HepG2 (cell line): ENCODE data around the gene AANAT. TPM values are rescaled to one million over a fixed set of nuclear protein-coding genes. Genes with fewer than 3 reads are reported as not detected.

Experiments
- ATAC-seq: fragments of 200-7000 bp; cut with Tn5 transposase; 3 replicates; pipeline ENCODE4 v1.9.1; 2020; ENCODE audit warnings: mild to moderate bottlenecking, moderate library complexity
- BruUV-seq: library from RNA; stranded (reverse); fragments of 400-500 nt; replicated peaks from 2 replicates; lab custom pipeline; 2021; lab: Mats Ljungman, UMichigan
- CTCF ChIA-PET: fragments of 300-600 bp; formaldehyde crosslinking; extraction: SDS; loops from one replicate; lab custom pipeline; 2021; ENCODE audit warnings: low total read pairs, inconsistent platforms, low intra/inter-chr PET ratio; lab: Yijun Ruan, JAX
- POLR2A ChIA-PET: fragments of 350-600 bp; sonication (Branson Sonifier 250); formaldehyde crosslinking; loops from one replicate; lab custom pipeline; 2020; ENCODE audit warnings: antibody characterized with exemption, inconsistent platforms; lab: Yijun Ruan, JAX
- DNase-seq: peaks from one replicate; pipeline ENCODE4 v3.0.0-alpha.2; 2015; ENCODE audit warnings: low spot score
- FAIRE-seq: peaks from 3 replicates; lab custom pipeline; 2011; peaks lifted over from hg19 to GRCh38; lab: Jason Lieb, UNC
- H2AFZ ChIP-seq: one replicate; pipeline ENCODE4 v1.6.1; 2011; ENCODE audit warnings: low read length, inconsistent platforms
- H3K27ac ChIP-seq: fragments of 300-600 bp; 3 replicates; pipeline ENCODE4 v1.8.0; 2011; ENCODE audit warnings: mixed run types, mild to moderate bottlenecking, mixed read lengths, low read length, inconsistent platforms; ENCODE audit not compliant: insufficient read depth; ENCODE audit errors: extremely low read length
- H3K27me3 ChIP-seq, 2 experiments: fragments of 200-600 bp in 1 of 2; 2 replicates in 1 of 2; 3 replicates in 1 of 2; pipeline versions ENCODE4 v1.6.0 to v1.8.0; 2011; ENCODE audit warnings: low read length in 2 of 2, mild to moderate bottlenecking in 2 of 2, moderate library complexity in 2 of 2, inconsistent platforms in 1 of 2; ENCODE audit not compliant: insufficient read depth in 2 of 2, control insufficient read depth in 1 of 2
- H3K36me3 ChIP-seq, 2 experiments: fragments of 200-600 bp in 1 of 2; replicated peaks in 1 of 2; 2 replicates in 1 of 2; 3 replicates in 1 of 2; pipeline versions ENCODE4 v1.5.1 to v1.8.0; 2011; ENCODE audit warnings: low read length in 2 of 2, inconsistent platforms in 1 of 2; ENCODE audit not compliant: insufficient read depth in 2 of 2, control insufficient read depth in 1 of 2
- H3K4me1 ChIP-seq: 2 replicates; pipeline ENCODE4 v1.5.1; 2012; ENCODE audit warnings: low read length, inconsistent platforms; ENCODE audit not compliant: insufficient read depth
- H3K4me2 ChIP-seq: 2 replicates; pipeline ENCODE4 v1.6.0; 2011; ENCODE audit warnings: low read depth, low read length, inconsistent platforms
- H3K4me3 ChIP-seq, 3 experiments: fragments of 200-600 bp in 1 of 3; sonication (generic), shearing (Covaris generic) in 1 of 3; replicated peaks in 1 of 3; 2 replicates each; pipeline ENCODE4 v1.5.1; 2011 to 2016; ENCODE audit warnings: low read length in 3 of 3, inconsistent platforms in 2 of 3, low read depth in 2 of 3, mild to moderate bottlenecking in 2 of 3, control low read depth in 1 of 3, mixed read lengths in 1 of 3; ENCODE audit not compliant: insufficient read depth in 1 of 3
- H3K79me2 ChIP-seq: one replicate; pipeline ENCODE4 v1.6.1; 2011; ENCODE audit warnings: low read length, inconsistent platforms; ENCODE audit not compliant: insufficient read depth
- H3K9ac ChIP-seq: 2 replicates; pipeline ENCODE4 v1.6.0; 2011; ENCODE audit warnings: mild to moderate bottlenecking, low read depth, low read length, inconsistent platforms; ENCODE audit not compliant: insufficient read depth
- H3K9me3 ChIP-seq: 2 replicates; pipeline ENCODE4 v1.5.1; 2012; ENCODE audit warnings: mild to moderate bottlenecking, low read length
- H4K20me1 ChIP-seq: 2 replicates; pipeline ENCODE4 v1.6.0; 2011; ENCODE audit warnings: inconsistent platforms, mild to moderate bottlenecking, low read length, moderate library complexity; ENCODE audit not compliant: insufficient read depth
- HNF4G ChIP-seq, 2 experiments: sonication (generic) in 1 of 2; formaldehyde crosslinking in 1 of 2; IDR thresholded peaks; 2 replicates each; pipeline versions ENCODE4 v1.4.0 to v1.6.1; 2011 to 2020; ENCODE audit warnings: borderline replicate concordance in 2 of 2, low read depth in 2 of 2, mild to moderate bottlenecking in 2 of 2, low read length in 1 of 2, missing genetic modification reagents in 1 of 2, moderate library complexity in 1 of 2
- MED8 ChIP-seq: sonication (generic); formaldehyde crosslinking; IDR thresholded peaks from 2 replicates; pipeline ENCODE4 v1.8.1; 2023; ENCODE audit warnings: mild to moderate bottlenecking, missing genetic modification reagents; ENCODE audit not compliant: insufficient replicate concordance
- PRMT3 ChIP-seq: sonication (generic); formaldehyde crosslinking; IDR thresholded peaks from 2 replicates; pipeline ENCODE4 v1.8.1; 2022; ENCODE audit warnings: low read depth, mild to moderate bottlenecking, moderate library complexity, missing genetic modification reagents, borderline replicate concordance
- SRSF1 ChIP-seq: fragments of 200-400 bp; formaldehyde crosslinking; optimal IDR thresholded peaks from 2 replicates; pipeline ENCODE3; 2017; ENCODE audit warnings: mild to moderate bottlenecking, low read depth, low read length, moderate library complexity
- SRSF9 ChIP-seq: fragments of 200-400 bp; formaldehyde crosslinking; IDR thresholded peaks from 2 replicates; pipeline ENCODE4 v1.6.1; 2018; ENCODE audit warnings: borderline replicate concordance, mild to moderate bottlenecking, low read depth, low read length; ENCODE audit not compliant: insufficient read depth, poor library complexity, severe bottlenecking
- U2AF2 ChIP-seq: fragments of 200-400 bp; formaldehyde crosslinking; IDR thresholded peaks from 2 replicates; pipeline ENCODE4 v1.6.1; 2017; ENCODE audit warnings: low read depth, mild to moderate bottlenecking, low read length
- ZNF136 ChIP-seq: sonication (generic); formaldehyde crosslinking; IDR thresholded peaks from 2 replicates; pipeline ENCODE4 v1.8.1; 2022; ENCODE audit warnings: low read depth, mild to moderate bottlenecking, moderate library complexity, missing genetic modification reagents
- ZNF17 ChIP-seq: sonication (generic); formaldehyde crosslinking; IDR thresholded peaks from 2 replicates; pipeline ENCODE4 v1.5.0; 2020; ENCODE audit warnings: mild to moderate bottlenecking, missing genetic modification reagents
- ZNF749 ChIP-seq: sonication (generic); formaldehyde crosslinking; IDR thresholded peaks from 2 replicates; pipeline ENCODE4 v1.8.0; 2022; ENCODE audit warnings: mild to moderate bottlenecking, missing genetic modification reagents, moderate library complexity, borderline replicate concordance
- ZNF777 ChIP-seq: sonication (generic); formaldehyde crosslinking; IDR thresholded peaks from 2 replicates; pipeline ENCODE4 v1.4.0; 2020; ENCODE audit warnings: missing genetic modification reagents
- ZNF878 ChIP-seq: sonication (generic); formaldehyde crosslinking; IDR thresholded peaks from 2 replicates; pipeline ENCODE4 v1.8.1; 2023; ENCODE audit warnings: mild to moderate bottlenecking, missing genetic modification reagents, moderate library complexity
- WGBS: methylation state at CpG from one replicate; pipeline ENCODE4 v1.1.6; 2017; ENCODE audit warnings: low lambda C conversion rate; 5-methylcytosine and 5-hydroxymethylcytosine counted together
- in situ Hi-C: cut with HindIII; loops from 2 replicates; pipeline ENCODE4 v1.10.0; 2017; ENCODE audit warnings: low pct_unique_long_range_greater_than_20kb; ENCODE audit not compliant: extremely low pct_ligation_motif_present
- intact Hi-C: fragments of 100-400 bp; cut with micrococcal nuclease; formaldehyde crosslinking; loops from one replicate; pipeline ENCODE4 v1.10.0; 2022; ENCODE audit not compliant: unreplicated experiment
- polyA plus RNA-seq, 8 experiments: library from polyadenylated mRNA; depleted of rRNA in 3 of 8; stranded (reverse) in 7 of 8; unstranded in 1 of 8; fragments of >200 nt; fragmentation: Illumina TruSeq in 4 of 8; extraction: Trizol in 4 of 8; gene quantifications; 2 replicates each; pipeline versions ENCODE4 v1.2.1 to v1.2.3, GENCODE V29; 2011 to 2016; ENCODE audit warnings: low read depth in 4 of 8, missing spikeins in 1 of 8, mixed read lengths in 1 of 8; ENCODE audit not compliant: insufficient read depth in 1 of 8
- total RNA-seq, 5 experiments: library from RNA; depleted of rRNA; stranded (reverse); fragments of >200 nt; fragmentation: Illumina TruSeq; extraction: Trizol; gene quantifications; 2 replicates each; pipeline ENCODE4 v1.2.3, GENCODE V29; 2016; ENCODE audit warnings: low read depth in 1 of 5

The AANAT gene
- total and polyA plus RNA-seq, 2 of the 13 experiments (the other 11 are each of a cell fraction or from before 2014, with no cell fraction given): 0.07 TPM; not detected in 1

DNA sequence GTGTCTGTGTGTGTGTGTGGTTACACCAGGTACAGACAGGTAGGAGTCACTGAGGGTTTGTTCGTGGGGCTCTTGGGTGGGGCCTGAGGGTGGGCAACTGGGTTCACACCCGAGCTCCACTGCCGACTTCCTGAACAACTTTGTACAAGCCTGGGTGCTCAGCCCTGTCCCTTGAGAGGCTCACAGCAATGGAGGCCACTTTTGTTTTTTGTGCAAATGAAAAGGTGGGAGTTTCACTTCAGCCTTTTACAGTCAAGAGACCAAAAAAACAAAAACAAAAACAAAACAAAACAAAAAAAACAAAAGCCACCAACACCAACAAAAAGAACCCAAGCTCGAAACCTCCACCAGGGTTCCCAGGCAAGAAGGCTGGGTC lies 31.5 kb downstream of the AANAT start:
- Histone ChIP-seq H3K36me3 (0 out of 5 replicates have a peak, but pooled peaks cover 0 to 1% of the 10 kb centered on the region in 2 experiments), H3K79me2 (peaks cover 29% of the 10 kb centered on the region), H3K4me1 (peaks cover 64% of the 10 kb centered on the region), H3K9ac (peak overlapping the region; percentile 91), H3K27ac (peak overlapping the region; percentile 61), H3K9me3 (no peaks in the 10 kb centered on the region), H4K20me1 (peaks cover 18% of the 10 kb centered on the region; the same call in 1 of the 2 replicates), H3K27me3 (no peaks in the 10 kb centered on the region; a peak in 1 of 5 replicates), H3K4me3 (peak overlapping the region; percentile 35 to 99 (median 40); a peak in 5 of 6 replicates), H2AFZ (no peak overlapping the region), H3K4me2 (peak overlapping the region; percentile 93)
- CTCF ChIA-PET: interaction anchor here (1.2 kb wide), 1 partner anchor 33 kb away, joined by 3 read pairs; no protein-coding TSS in a partner anchor
- in situ Hi-C loops: no loop called here
- intact Hi-C loops: no loop called here
- no peak for FAIRE-seq
- TF ChIP-seq MED8 (CRISPR knock-in tag) (peak; percentile 9), PRMT3 (0 out of 2 replicates have a peak, but pooled peaks have one; percentile 42), ZNF17 (CRISPR knock-in tag) (no peak), HNF4G (IDR thresholded peaks at IDR 0.05; ENCODE audit: borderline replicate concordance, low read depth, low read length) (no peak), HNF4G (CRISPR knock-in tag; IDR thresholded peaks at IDR 0.05; ENCODE audit: borderline replicate concordance, low read depth) (0 out of 2 replicates have a peak, but pooled peaks have one; percentile 3), ZNF777 (CRISPR knock-in tag) (peak; percentile 22; the same call in 1 of the 2 replicates), ZNF878 (CRISPR knock-in tag) (0 out of 2 replicates have a peak, but pooled peaks have one; percentile 3), U2AF2 (0 out of 2 replicates have a peak, but pooled peaks have one; percentile 35), SRSF1 (peak; percentile 0), ZNF136 (CRISPR knock-in tag) (no peak), SRSF9 (no peak), ZNF749 (CRISPR knock-in tag) (0 out of 2 replicates have a peak, but pooled peaks have one; percentile 13)
- no peak for DNase-seq
- 14% methylated on average over 4 of the region's 4 CpGs for WGBS
- no TSS peak for BruUV-seq
- no peak for ATAC-seq
- POLR2A ChIA-PET: interaction anchor here (0.6 to 8.2 kb wide), 30 partner anchors 10 to 719 kb away, joined by 3 to 252 read pairs (median 9); partner anchors contain the start of genes AANAT, MFSD11, PRPSAP1 and SPHK1
